ENCODE measurements around the gene CAMSAP1. TPM values are rescaled to one million over a fixed set of nuclear protein-coding genes. Genes with fewer than 3 reads are reported as not detected.

Gene CAMSAP1
- polyA plus RNA-seq, 4 donors, result 1.6 to 6.7 (median 3.2) TPM

DNA sequence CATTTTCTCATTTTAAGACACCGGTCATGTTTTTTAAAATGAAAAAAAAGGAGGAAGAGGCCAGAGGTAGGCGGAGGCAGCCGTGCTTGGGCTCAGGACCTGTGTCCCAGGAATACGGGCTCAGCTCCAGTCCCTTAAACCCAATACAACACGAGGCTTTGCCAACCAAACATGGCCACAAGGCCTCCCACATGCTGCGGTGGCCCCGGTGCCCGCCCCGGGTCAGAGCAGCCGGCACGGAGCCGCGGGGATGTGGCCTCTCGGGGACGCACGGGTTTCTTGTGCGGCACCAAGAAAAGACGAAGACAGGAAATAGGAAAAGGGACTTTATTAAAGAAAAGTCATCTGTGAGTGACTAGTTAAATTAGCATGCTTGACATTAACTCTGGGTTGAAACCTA lies 25.3 kb upstream of the CAMSAP1 start:
- Histone ChIP-seq H3K4me3 (ENCODE audit: low read depth in 1 of 3, low read length in 3 of 3) (no peak overlapping the region), H3K36me3 (ENCODE audit: control insufficient read depth in 3 of 3, insufficient read depth in 2 of 3, low read depth in 1 of 3, low read length in 3 of 3) (peaks cover 10 to 60% (median 13%) of the 10 kb centered on the region in 3 donors), H3K4me1 (ENCODE audit: control insufficient read depth in 3 of 3, insufficient read depth in 2 of 3, low read depth in 1 of 3, low read length in 2 of 3) (no peaks in the 10 kb centered on the region), H3K9me3 (ENCODE audit: control insufficient read depth in 2 of 2, insufficient read depth in 1 of 2, low read depth in 1 of 2, low read length in 1 of 2) (peaks cover 0 to 4% of the 10 kb centered on the region in 2 donors), H3K27me3 (ENCODE audit: control insufficient read depth in 3 of 3, insufficient read depth in 3 of 3, low read length in 3 of 3) (no peaks in the 10 kb centered on the region), H3K27ac (ENCODE audit: low read depth in 1 of 3, low read length in 2 of 3) (no peak overlapping the region)
- 95 to 97% (median 96%) methylated on average over 18 of the region's 18 CpGs for WGBS, 3 donors
- DNase-seq (no peak), FAIRE-seq (no peak)

DNA sequence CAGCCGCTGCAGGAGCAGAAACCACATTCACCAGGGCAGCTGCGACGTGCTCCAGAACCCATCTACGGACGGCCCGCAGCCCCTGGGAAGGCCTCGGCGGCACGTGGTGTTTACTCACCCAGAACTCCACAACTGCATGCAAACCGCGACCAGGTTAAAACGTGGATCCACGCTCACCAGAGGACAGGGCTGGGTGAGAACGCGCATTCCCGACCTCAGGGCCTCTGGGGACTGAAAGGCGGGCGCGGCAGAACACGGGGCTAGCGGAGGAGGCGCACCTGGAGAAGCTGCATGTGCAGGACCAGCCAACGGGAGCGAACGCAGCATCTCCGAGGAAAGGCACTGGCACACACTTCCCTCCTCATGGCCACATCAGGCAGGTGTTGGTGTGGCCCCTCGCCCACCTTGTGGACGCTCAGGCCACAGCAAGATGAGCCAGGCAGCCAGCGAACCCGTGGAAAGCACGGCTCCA lies 24.0 kb upstream of the CAMSAP1 start:
- DNase-seq, result no peak
- H3K4me3 ChIP-seq (ENCODE audit: low read depth in 1 of 3, low read length in 3 of 3), result no peak overlapping the region
- WGBS, 3 donors, result 91 to 94% (median 93%) methylated on average over 31 of the region's 31 CpGs
- H3K4me1 ChIP-seq (ENCODE audit: control insufficient read depth in 3 of 3, insufficient read depth in 2 of 3, low read depth in 1 of 3, low read length in 2 of 3), result no peaks in the 10 kb centered on the region
- no peaks in the 10 kb centered on the region for H3K9me3 ChIP-seq (ENCODE audit: control insufficient read depth in 2 of 2, insufficient read depth in 1 of 2, low read depth in 1 of 2, low read length in 1 of 2)
- peaks cover 10 to 54% (median 11%) of the 10 kb centered on the region in 3 donors for H3K36me3 ChIP-seq (ENCODE audit: control insufficient read depth in 3 of 3, insufficient read depth in 2 of 3, low read depth in 1 of 3, low read length in 3 of 3)
- FAIRE-seq, result no peak
- H3K27me3 ChIP-seq (ENCODE audit: control insufficient read depth in 3 of 3, insufficient read depth in 3 of 3, low read length in 3 of 3), result no peaks in the 10 kb centered on the region
- H3K27ac ChIP-seq (ENCODE audit: low read depth in 1 of 3, low read length in 2 of 3), result no peak overlapping the region

DNA sequence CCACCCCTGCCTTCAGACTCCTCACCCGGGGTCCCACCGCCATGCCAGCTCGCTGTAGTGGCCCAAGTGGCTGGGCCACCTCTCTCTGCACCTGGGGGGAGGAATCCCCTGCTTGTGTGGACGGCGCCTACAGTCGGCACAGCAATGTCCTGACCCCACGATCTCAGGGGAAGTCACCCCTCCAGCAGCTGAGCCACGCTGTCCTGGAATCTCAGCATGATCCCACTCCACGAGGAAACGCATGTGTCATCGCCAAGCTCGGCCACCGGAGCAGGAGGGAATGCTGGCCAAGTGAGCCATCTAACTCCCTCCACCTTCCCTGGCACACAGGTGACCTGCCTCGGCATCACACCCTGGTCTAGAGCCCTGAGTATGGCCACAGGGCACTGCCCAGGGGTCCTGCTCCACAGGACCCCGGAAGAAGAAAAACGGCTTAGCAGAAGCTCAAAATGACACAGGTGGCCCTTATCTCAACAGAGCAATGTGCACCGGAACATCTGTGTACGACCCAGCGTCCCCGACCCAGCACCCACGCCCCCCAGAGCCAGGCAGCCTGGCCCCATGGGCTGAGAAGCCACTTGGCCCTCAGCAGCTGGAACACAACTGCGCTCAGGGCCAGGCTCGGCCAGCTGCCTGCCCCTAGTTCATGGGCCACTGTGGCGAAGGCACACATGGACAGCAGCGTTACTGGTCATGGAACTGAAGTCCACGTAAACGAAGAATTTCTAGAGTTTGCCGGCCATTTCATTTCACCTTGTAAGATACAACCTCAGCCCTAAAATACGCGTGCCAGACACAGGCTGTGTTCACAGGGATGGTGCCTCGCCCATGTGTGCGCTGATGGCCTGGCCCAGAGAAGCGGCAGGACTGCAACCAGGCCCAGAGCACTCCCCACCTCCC lies 23.4 kb upstream of the CAMSAP1 start:
- no peak overlapping the region for H3K4me3 ChIP-seq (ENCODE audit: low read depth in 1 of 3, low read length in 3 of 3)
- DNase-seq, result no peak
- FAIRE-seq, result no peak
- WGBS, 3 donors, result 93 to 94% (median 94%) methylated on average over 32 to 33 of the region's 33 CpGs
- no peaks in the 10 kb centered on the region for H3K27me3 ChIP-seq (ENCODE audit: control insufficient read depth in 3 of 3, insufficient read depth in 3 of 3, low read length in 3 of 3)
- no peak overlapping the region for H3K27ac ChIP-seq (ENCODE audit: low read depth in 1 of 3, low read length in 2 of 3)
- H3K36me3 ChIP-seq (ENCODE audit: control insufficient read depth in 3 of 3, insufficient read depth in 2 of 3, low read depth in 1 of 3, low read length in 3 of 3), result peaks cover 9 to 52% (median 10%) of the 10 kb centered on the region in 3 donors
- no peaks in the 10 kb centered on the region for H3K9me3 ChIP-seq (ENCODE audit: control insufficient read depth in 2 of 2, insufficient read depth in 1 of 2, low read depth in 1 of 2, low read length in 1 of 2)
- H3K4me1 ChIP-seq (ENCODE audit: control insufficient read depth in 3 of 3, insufficient read depth in 2 of 3, low read depth in 1 of 3, low read length in 2 of 3), result no peaks in the 10 kb centered on the region

DNA sequence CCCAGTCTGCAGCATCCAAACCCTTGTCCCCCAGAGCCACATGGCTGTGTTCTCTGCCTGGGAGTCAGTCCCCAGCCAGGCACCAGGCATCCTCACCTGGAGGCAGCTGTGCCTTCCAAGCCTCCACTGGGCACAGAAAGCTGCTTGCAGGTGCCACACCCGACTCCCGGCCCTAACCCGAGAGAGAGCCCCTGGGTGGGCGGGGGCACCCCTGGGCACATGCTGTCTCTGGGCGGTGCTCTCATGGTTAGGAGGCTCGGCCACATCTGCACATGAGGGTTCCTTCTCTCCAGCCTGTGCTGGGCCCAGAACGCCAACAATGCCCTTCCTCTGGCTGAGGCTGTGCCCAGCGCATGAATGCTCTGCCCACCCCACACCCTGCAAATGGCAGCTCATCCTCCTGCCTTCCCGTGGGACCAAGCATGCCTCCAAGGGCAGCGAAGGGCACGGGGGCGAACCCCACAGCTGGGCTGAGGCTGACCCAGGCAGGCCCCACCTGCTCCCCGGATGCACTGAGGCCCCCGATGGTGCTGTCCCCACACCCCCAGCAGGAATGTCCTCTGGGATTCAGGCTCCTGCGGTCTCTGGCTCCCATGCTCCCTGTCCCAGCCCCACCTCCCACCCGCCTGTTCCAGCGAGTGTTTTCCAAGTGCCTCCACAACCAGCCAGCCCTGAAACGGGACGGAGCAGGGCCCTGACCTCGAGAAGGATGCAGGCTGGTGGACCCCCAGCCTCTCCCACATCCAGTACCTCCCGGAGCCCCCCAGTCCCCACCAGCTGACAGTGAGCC lies 22.5 kb upstream of the CAMSAP1 start:
- H3K36me3 ChIP-seq (ENCODE audit: control insufficient read depth in 3 of 3, insufficient read depth in 2 of 3, low read depth in 1 of 3, low read length in 3 of 3), result peaks cover 9 to 50% (median 10%) of the 10 kb centered on the region in 3 donors
- H3K4me1 ChIP-seq (ENCODE audit: control insufficient read depth in 3 of 3, insufficient read depth in 2 of 3, low read depth in 1 of 3, low read length in 2 of 3), result no peaks in the 10 kb centered on the region
- H3K4me3 ChIP-seq (ENCODE audit: low read depth in 1 of 3, low read length in 3 of 3), result no peak overlapping the region
- H3K9me3 ChIP-seq (ENCODE audit: control insufficient read depth in 2 of 2, insufficient read depth in 1 of 2, low read depth in 1 of 2, low read length in 1 of 2), result no peaks in the 10 kb centered on the region
- no peak overlapping the region for H3K27ac ChIP-seq (ENCODE audit: low read depth in 1 of 3, low read length in 2 of 3)
- H3K27me3 ChIP-seq (ENCODE audit: control insufficient read depth in 3 of 3, insufficient read depth in 3 of 3, low read length in 3 of 3), result no peaks in the 10 kb centered on the region
- WGBS, 3 donors, result 81 to 90% (median 89%) methylated on average over 18 to 21 of the region's 21 CpGs
- FAIRE-seq (no peak), DNase-seq (no peak)

- H3K27ac ChIP-seq (ENCODE audit: low read depth in 1 of 3, low read length in 2 of 3), result no peak overlapping the region
- WGBS, 3 donors, result 93 to 95% (median 94%) methylated on average over 27 of the region's 27 CpGs
These were observed 21.6 kb upstream of the CAMSAP1 start for GRCh38 chr9:135928731-135929655.

DNA sequence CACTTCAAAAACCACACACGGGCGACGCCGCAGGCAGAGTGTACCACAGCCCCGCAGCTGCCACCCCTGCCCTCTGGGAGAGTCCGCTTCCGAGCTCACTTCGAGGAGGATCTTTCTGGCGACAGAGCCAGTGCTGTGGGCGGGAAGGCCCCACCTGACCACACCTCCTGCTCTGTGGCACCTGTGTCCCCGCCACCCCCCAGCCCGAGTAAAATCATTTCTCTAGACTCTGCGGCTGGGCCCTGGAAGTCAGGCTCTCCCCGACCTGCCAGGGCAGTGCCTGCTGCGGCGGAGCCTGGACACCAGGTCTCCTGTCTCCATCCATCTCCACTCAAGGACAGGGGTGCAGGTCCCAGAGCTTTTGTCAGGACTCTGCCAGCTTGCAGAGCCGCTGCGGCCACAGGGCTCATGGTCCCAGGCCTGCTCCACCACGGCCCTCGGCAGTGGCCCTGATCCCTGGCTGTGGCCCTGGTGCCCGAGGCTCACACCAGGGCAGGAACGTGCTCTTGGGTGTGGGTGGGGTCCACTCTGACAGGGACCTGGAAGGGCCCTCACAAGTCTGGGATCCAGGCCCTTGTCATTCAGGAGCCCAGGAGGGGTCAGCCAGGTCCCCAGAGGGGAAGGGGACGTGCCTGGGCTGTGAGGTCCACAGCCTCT lies 20.9 kb upstream of the CAMSAP1 start:
- FAIRE-seq, result no peak
- Histone ChIP-seq H3K27me3 (ENCODE audit: control insufficient read depth in 3 of 3, insufficient read depth in 3 of 3, low read length in 3 of 3) (no peaks in the 10 kb centered on the region), H3K4me3 (ENCODE audit: low read depth in 1 of 3, low read length in 3 of 3) (no peak overlapping the region), H3K4me1 (ENCODE audit: control insufficient read depth in 3 of 3, insufficient read depth in 2 of 3, low read depth in 1 of 3, low read length in 2 of 3) (no peaks in the 10 kb centered on the region), H3K27ac (ENCODE audit: low read depth in 1 of 3, low read length in 2 of 3) (no peak overlapping the region), H3K9me3 (ENCODE audit: control insufficient read depth in 2 of 2, insufficient read depth in 1 of 2, low read depth in 1 of 2, low read length in 1 of 2) (no peaks in the 10 kb centered on the region), H3K36me3 (ENCODE audit: control insufficient read depth in 3 of 3, insufficient read depth in 2 of 3, low read depth in 1 of 3, low read length in 3 of 3) (peaks cover 9 to 41% (median 12%) of the 10 kb centered on the region in 3 donors)
- 89 to 92% (median 91%) methylated on average over 23 of the region's 23 CpGs for whole genome bisulfite sequencing, 3 donors
- DNase-seq, result no peak

More at GRCh38 chr9:135928731-135929655, 21.6 kb upstream of the CAMSAP1 start:
- no peak for FAIRE-seq
- DNase-seq, result no peak
- H3K4me1 ChIP-seq (ENCODE audit: control insufficient read depth in 3 of 3, insufficient read depth in 2 of 3, low read depth in 1 of 3, low read length in 2 of 3), result no peaks in the 10 kb centered on the region
- no peaks in the 10 kb centered on the region for H3K27me3 ChIP-seq (ENCODE audit: control insufficient read depth in 3 of 3, insufficient read depth in 3 of 3, low read length in 3 of 3)
- no peak overlapping the region for H3K4me3 ChIP-seq (ENCODE audit: low read depth in 1 of 3, low read length in 3 of 3)
- peaks cover 9 to 45% (median 12%) of the 10 kb centered on the region in 3 donors for H3K36me3 ChIP-seq (ENCODE audit: control insufficient read depth in 3 of 3, insufficient read depth in 2 of 3, low read depth in 1 of 3, low read length in 3 of 3)
- H3K9me3 ChIP-seq (ENCODE audit: control insufficient read depth in 2 of 2, insufficient read depth in 1 of 2, low read depth in 1 of 2, low read length in 1 of 2), result no peaks in the 10 kb centered on the region

- no peak overlapping the region for H3K27ac ChIP-seq (ENCODE audit: low read depth in 1 of 3, low read length in 2 of 3)
- DNase-seq, result no peak
- H3K4me3 ChIP-seq (ENCODE audit: low read depth in 1 of 3, low read length in 3 of 3), result no peak overlapping the region
- H3K9me3 ChIP-seq (ENCODE audit: control insufficient read depth in 2 of 2, insufficient read depth in 1 of 2, low read depth in 1 of 2, low read length in 1 of 2), result no peaks in the 10 kb centered on the region
- no peak for FAIRE-seq
- H3K36me3 ChIP-seq (ENCODE audit: control insufficient read depth in 3 of 3, insufficient read depth in 2 of 3, low read depth in 1 of 3, low read length in 3 of 3), result peaks cover 3 to 33% (median 8%) of the 10 kb centered on the region in 3 donors
- H3K27me3 ChIP-seq (ENCODE audit: control insufficient read depth in 3 of 3, insufficient read depth in 3 of 3, low read length in 3 of 3), result no peaks in the 10 kb centered on the region
- WGBS, 3 donors, result 90 to 93% (median 90%) methylated on average over 25 of the region's 25 CpGs
- H3K4me1 ChIP-seq (ENCODE audit: control insufficient read depth in 3 of 3, insufficient read depth in 2 of 3, low read depth in 1 of 3, low read length in 2 of 3), result no peaks in the 10 kb centered on the region
These were observed 20.1 kb upstream of the CAMSAP1 start for GRCh38 chr9:135927195-135928013.
